Measurements from ENCODE around the gene ACAA1.

DNA sequence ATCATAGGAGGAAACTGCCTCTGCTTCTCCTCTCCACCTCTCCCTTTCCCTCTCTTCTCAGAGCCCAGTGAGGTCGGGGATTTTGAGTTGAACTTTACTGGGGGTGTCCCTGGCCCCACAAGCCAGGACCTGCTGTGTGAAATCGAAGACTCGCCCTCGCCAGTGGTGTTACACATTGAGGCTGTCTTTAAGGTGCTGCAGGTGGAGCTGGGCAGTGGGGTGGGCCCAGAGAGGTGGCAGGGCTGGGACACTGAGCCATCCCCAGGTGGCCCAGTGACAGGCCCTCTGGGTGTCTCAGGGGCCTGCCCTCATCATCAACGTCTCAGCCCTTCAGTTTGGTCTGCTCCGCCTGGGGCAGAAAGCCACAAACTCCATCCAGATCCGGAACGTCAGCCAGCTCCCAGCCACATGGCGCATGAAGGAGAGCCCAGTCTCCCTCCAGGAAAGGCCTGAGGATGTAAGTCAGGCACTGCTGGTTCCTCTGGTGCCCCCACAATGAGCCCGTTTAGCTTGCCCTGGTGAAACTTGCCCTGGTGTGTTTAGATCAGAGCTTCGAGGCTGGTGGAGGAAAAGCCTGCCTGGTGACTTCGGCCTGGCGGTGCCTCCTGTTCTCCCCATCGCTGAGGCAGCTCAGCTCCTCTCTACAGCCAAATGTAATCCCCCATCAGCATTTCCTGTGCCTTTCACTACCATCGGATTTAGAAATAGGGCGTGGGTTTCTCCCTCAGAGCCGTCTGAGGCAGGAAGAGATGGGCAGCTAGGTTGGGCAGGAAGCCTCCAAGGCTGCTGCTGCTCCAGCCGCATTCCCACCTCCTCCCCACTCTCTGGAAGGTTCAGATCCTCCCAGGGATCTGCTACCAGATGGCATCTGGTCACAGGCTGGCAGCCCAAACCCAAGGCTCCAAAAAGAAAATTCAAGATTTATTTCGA is 39.2 kb downstream of the ACAA1 start:
- TF ChIP-seq POLR2A (IDR thresholded peaks at IDR 0.05) = no peak
- TF ChIP-seq, protein P1, sequence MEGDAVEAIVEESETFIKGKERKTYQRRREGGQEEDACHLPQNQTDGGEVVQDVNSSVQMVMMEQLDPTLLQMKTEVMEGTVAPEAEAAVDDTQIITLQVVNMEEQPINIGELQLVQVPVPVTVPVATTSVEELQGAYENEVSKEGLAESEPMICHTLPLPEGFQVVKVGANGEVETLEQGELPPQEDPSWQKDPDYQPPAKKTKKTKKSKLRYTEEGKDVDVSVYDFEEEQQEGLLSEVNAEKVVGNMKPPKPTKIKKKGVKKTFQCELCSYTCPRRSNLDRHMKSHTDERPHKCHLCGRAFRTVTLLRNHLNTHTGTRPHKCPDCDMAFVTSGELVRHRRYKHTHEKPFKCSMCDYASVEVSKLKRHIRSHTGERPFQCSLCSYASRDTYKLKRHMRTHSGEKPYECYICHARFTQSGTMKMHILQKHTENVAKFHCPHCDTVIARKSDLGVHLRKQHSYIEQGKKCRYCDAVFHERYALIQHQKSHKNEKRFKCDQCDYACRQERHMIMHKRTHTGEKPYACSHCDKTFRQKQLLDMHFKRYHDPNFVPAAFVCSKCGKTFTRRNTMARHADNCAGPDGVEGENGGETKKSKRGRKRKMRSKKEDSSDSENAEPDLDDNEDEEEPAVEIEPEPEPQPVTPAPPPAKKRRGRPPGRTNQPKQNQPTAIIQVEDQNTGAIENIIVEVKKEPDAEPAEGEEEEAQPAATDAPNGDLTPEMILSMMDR (IDR thresholded peaks at IDR 0.05) = no peak
